Myometrial cell (primary cell): Measurements from ENCODE around the gene CCDC43. TPM values are rescaled to one million over a fixed set of nuclear protein-coding genes. Genes with fewer than 3 reads are reported as not detected.

Experiments used
- total RNA-seq: library from RNA; depleted of rRNA; stranded (reverse); fragments of >200 nt; gene quantifications from 2 replicates; pipeline ENCODE4 v1.2.3, GENCODE V29; 2015

CCDC43 gene, protein sequence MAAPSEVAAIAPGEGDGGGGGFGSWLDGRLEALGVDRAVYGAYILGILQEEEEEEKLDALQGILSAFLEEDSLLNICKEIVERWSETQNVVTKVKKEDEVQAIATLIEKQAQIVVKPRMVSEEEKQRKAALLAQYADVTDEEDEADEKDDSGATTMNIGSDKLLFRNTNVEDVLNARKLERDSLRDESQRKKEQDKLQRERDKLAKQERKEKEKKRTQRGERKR
- total RNA-seq: 21.0 and 28.4 TPM in 2 replicates

DNA sequence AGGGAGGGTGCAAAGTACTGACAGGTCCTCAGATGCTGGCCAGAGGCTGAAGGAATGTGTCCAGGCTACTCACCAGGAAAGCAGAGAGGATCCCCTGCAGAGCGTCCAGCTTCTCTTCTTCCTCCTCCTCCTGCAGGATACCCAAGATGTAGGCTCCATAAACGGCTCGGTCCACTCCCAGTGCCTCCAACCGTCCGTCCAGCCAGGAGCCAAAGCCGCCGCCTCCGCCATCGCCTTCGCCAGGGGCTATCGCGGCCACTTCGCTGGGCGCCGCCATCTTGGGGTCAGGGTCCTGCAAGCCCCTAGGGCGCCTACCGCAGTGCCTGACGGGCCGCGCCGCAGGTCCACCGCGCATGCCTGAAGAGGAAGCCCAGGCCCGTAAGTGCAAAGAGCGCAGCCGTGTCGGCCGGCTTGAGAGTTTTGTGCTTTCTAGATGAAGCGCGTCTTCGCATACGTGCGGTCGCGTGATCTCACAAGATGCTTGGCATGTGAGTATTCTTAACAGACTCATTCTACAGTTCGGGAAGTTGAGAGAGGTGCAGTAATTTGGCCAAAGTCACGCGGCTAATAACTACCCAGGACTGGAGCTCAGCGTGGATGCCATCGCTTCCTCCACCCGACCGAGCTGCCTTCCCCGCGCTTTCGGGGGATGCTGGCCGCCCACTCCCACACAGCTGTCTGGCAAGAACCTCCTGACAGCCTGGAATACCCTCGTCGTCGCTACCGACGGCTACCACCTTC lies at the start of gene CCDC43:
CCDC43 (minus strand) TSS at position 300 of the 741 bp plus-strand sequence; CDS start at position 277, 23 bp downstream.

GRCh38 chr17:44708401-44709263 lies 19.1 kb upstream of the CCDC43 start, which contains the start of gene DBF4B:
TSS of gene DBF4B (plus strand) at chr17:44708665. CDS start at chr17:44708821, 156 bp downstream.

GRCh38 chr17:44655983-44656710 lies 33.4 kb downstream of the CCDC43 start, which contains the start of gene MEIOC:
TSS of gene MEIOC (plus strand) at chr17:44656468. CDS start at chr17:44656614, 146 bp downstream.

Other genes starting within 250 kb of the CCDC43 start
- 9.8 and 13.5 TPM in 2 replicates for gene GPATCH8, start 186.4 kb downstream of the CCDC43 start, total RNA-seq
- 9.8 and 11.3 TPM in 2 replicates for gene FZD2, start 132.3 kb downstream of the CCDC43 start, total RNA-seq
- not detected in 2 replicates for gene MEIOC, start 33.3 kb downstream of the CCDC43 start, total RNA-seq
- gene DBF4B, start 18.9 kb upstream of the CCDC43 start, total RNA-seq: 7.8 and 9.5 TPM in 2 replicates
- 0.29 and 0.53 TPM in 2 replicates for gene ADAM11, start 69.2 kb upstream of the CCDC43 start, total RNA-seq
- 11.0 and 24.3 TPM in 2 replicates for gene GJC1, start 140.5 kb upstream of the CCDC43 start, total RNA-seq
- gene HIGD1B, start 158.1 kb upstream of the CCDC43 start, total RNA-seq: not detected in 2 replicates
- 63.1 and 67.2 TPM in 2 replicates for gene EFTUD2, start 209.7 kb upstream of the CCDC43 start, total RNA-seq
- gene GFAP, start 225.7 kb upstream of the CCDC43 start, total RNA-seq: 0.29 and 0.53 TPM in 2 replicates